HepG2 (cell line): ENCODE results near the gene CD68. TPM values are rescaled to one million over a fixed set of nuclear protein-coding genes. Genes with fewer than 3 reads are reported as not detected.
A peak's percentile ranks its signal among the peaks of the same experiment; 100 is the strongest.

Source experiments
- ARHGAP35 ChIP-seq: sonication (generic); formaldehyde crosslinking; IDR thresholded peaks from 2 replicates; pipeline ENCODE4 v1.9.0; 2022; ENCODE audit warnings: mild to moderate bottlenecking, inconsistent platforms, moderate library complexity, missing genetic modification reagents, borderline replicate concordance
- FIP1L1 ChIP-seq: fragments of 200-400 bp; formaldehyde crosslinking; IDR thresholded peaks from 2 replicates; pipeline ENCODE4 v1.6.1; 2018; ENCODE audit warnings: low read depth, mild to moderate bottlenecking, low read length, moderate library complexity, borderline replicate concordance; ENCODE audit not compliant: insufficient read depth
- KLF15 ChIP-seq: sonication (generic); formaldehyde crosslinking; IDR thresholded peaks from 2 replicates; pipeline ENCODE4 v1.8.1; 2023; ENCODE audit warnings: borderline replicate concordance, mild to moderate bottlenecking, inconsistent platforms, missing genetic modification reagents, mixed read lengths
- NKX3-1 ChIP-seq: sonication (generic); formaldehyde crosslinking; IDR thresholded peaks from 2 replicates; pipeline ENCODE4 v1.5.0; 2020; ENCODE audit warnings: missing genetic modification reagents
- RBAK ChIP-seq: sonication (generic); formaldehyde crosslinking; IDR thresholded peaks from 2 replicates; pipeline ENCODE4 v1.5.1; 2020; ENCODE audit warnings: mild to moderate bottlenecking, missing genetic modification reagents
- RFX1 ChIP-seq: fragments of 450-650 bp; IDR thresholded peaks from 2 replicates; pipeline ENCODE4 v1.6.1; 2017
- ZNF263 ChIP-seq: sonication (generic); formaldehyde crosslinking; IDR thresholded peaks from 2 replicates; pipeline ENCODE4 v1.4.0; 2020; ENCODE audit warnings: missing genetic modification reagents
- ZNF383 ChIP-seq: sonication (generic); formaldehyde crosslinking; IDR thresholded peaks from 2 replicates; pipeline ENCODE4 v1.4.0; 2020; ENCODE audit warnings: missing genetic modification reagents, mild to moderate bottlenecking, borderline replicate concordance
- ZNF567 ChIP-seq: sonication (generic); formaldehyde crosslinking; IDR thresholded peaks from 2 replicates; pipeline ENCODE4 v1.8.1; 2023; ENCODE audit warnings: mild to moderate bottlenecking, missing genetic modification reagents, borderline replicate concordance
- ZNF790 ChIP-seq: sonication (generic); formaldehyde crosslinking; IDR thresholded peaks from 2 replicates; pipeline ENCODE4 v1.8.0; 2022; ENCODE audit warnings: missing genetic modification reagents, mild to moderate bottlenecking, borderline replicate concordance
- polyA plus RNA-seq, 8 experiments: library from polyadenylated mRNA; depleted of rRNA in 3 of 8; stranded (reverse) in 7 of 8; unstranded in 1 of 8; fragments of >200 nt; fragmentation: Illumina TruSeq in 4 of 8; extraction: Trizol in 4 of 8; gene quantifications; 2 replicates each; pipeline versions ENCODE4 v1.2.1 to v1.2.3, GENCODE V29; 2011 to 2016; ENCODE audit warnings: low read depth in 4 of 8, missing spikeins in 1 of 8, mixed read lengths in 1 of 8; ENCODE audit not compliant: insufficient read depth in 1 of 8
- total RNA-seq, 5 experiments: library from RNA; depleted of rRNA; stranded (reverse); fragments of >200 nt; fragmentation: Illumina TruSeq; extraction: Trizol; gene quantifications; 2 replicates each; pipeline ENCODE4 v1.2.3, GENCODE V29; 2016; ENCODE audit warnings: low read depth in 1 of 5
- TF ChIP-seq, protein P1 (sequence below): sonication (generic); formaldehyde crosslinking; IDR thresholded peaks from 2 replicates; pipeline ENCODE4 v1.4.0; 2020; ENCODE audit warnings: missing genetic modification reagents, borderline replicate concordance
- TF ChIP-seq, protein P2 (sequence below): sonication (generic); formaldehyde crosslinking; IDR thresholded peaks from 2 replicates; pipeline ENCODE4 v1.5.1; 2020; ENCODE audit warnings: mild to moderate bottlenecking, moderate library complexity, missing genetic modification reagents
- TF ChIP-seq, protein P3 (sequence below), 2 experiments: sonication (generic) in 1 of 2; formaldehyde crosslinking in 1 of 2; IDR thresholded peaks; 2 replicates each; pipeline versions ENCODE4 v1.4.0 to v1.6.1; 2016 to 2020; ENCODE audit warnings: borderline replicate concordance in 1 of 2, low read depth in 1 of 2, mild to moderate bottlenecking in 1 of 2, missing genetic modification reagents in 1 of 2

The CD68 gene
- total and polyA plus RNA-seq, 2 of the 13 experiments (the other 11 are each of a cell fraction or from before 2014, with no cell fraction given) = 10.3 to 104 TPM

DNA sequence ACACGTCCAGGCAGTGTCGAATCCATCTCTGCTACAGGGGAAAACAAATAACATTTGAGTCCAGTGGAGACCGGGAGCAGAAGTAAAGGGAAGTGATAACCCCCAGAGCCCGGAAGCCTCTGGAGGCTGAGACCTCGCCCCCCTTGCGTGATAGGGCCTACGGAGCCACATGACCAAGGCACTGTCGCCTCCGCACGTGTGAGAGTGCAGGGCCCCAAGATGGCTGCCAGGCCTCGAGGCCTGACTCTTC is 7.2 kb upstream of the CD68 start (continued):
- TF ChIP-seq, protein P1, sequence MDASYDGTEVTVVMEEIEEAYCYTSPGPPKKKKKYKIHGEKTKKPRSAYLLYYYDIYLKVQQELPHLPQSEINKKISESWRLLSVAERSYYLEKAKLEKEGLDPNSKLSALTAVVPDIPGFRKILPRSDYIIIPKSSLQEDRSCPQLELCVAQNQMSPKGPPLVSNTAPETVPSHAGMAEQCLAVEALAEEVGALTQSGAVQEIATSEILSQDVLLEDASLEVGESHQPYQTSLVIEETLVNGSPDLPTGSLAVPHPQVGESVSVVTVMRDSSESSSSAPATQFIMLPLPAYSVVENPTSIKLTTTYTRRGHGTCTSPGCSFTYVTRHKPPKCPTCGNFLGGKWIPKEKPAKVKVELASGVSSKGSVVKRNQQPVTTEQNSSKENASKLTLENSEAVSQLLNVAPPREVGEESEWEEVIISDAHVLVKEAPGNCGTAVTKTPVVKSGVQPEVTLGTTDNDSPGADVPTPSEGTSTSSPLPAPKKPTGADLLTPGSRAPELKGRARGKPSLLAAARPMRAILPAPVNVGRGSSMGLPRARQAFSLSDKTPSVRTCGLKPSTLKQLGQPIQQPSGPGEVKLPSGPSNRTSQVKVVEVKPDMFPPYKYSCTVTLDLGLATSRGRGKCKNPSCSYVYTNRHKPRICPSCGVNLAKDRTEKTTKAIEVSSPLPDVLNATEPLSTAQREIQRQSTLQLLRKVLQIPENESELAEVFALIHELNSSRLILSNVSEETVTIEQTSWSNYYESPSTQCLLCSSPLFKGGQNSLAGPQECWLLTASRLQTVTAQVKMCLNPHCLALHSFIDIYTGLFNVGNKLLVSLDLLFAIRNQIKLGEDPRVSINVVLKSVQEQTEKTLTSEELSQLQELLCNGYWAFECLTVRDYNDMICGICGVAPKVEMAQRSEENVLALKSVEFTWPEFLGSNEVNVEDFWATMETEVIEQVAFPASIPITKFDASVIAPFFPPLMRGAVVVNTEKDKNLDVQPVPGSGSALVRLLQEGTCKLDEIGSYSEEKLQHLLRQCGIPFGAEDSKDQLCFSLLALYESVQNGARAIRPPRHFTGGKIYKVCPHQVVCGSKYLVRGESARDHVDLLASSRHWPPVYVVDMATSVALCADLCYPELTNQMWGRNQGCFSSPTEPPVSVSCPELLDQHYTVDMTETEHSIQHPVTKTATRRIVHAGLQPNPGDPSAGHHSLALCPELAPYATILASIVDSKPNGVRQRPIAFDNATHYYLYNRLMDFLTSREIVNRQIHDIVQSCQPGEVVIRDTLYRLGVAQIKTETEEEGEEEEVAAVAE (CRISPR knock-in tag) = no peak
- TF ChIP-seq, protein P2, sequence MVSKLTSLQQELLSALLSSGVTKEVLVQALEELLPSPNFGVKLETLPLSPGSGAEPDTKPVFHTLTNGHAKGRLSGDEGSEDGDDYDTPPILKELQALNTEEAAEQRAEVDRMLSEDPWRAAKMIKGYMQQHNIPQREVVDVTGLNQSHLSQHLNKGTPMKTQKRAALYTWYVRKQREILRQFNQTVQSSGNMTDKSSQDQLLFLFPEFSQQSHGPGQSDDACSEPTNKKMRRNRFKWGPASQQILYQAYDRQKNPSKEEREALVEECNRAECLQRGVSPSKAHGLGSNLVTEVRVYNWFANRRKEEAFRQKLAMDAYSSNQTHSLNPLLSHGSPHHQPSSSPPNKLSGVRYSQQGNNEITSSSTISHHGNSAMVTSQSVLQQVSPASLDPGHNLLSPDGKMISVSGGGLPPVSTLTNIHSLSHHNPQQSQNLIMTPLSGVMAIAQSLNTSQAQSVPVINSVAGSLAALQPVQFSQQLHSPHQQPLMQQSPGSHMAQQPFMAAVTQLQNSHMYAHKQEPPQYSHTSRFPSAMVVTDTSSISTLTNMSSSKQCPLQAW (CRISPR knock-in tag) = no peak
- TF ChIP-seq ZNF567 (CRISPR knock-in tag) (no peak), ZNF790 (CRISPR knock-in tag) (no peak), ARHGAP35 (CRISPR knock-in tag) (no peak), ZNF263 (CRISPR knock-in tag) (0 out of 2 replicates have a peak, but pooled peaks have one; percentile 54), ZNF383 (no peak), KLF15 (CRISPR knock-in tag) (no peak; the same call in 1 of the 2 replicates), RBAK (CRISPR knock-in tag) (no peak), FIP1L1 (no peak), RFX1 (no peak), NKX3-1 (CRISPR knock-in tag) (peak; percentile 81; the same call in 1 of the 2 replicates)
- TF ChIP-seq, protein P3, sequence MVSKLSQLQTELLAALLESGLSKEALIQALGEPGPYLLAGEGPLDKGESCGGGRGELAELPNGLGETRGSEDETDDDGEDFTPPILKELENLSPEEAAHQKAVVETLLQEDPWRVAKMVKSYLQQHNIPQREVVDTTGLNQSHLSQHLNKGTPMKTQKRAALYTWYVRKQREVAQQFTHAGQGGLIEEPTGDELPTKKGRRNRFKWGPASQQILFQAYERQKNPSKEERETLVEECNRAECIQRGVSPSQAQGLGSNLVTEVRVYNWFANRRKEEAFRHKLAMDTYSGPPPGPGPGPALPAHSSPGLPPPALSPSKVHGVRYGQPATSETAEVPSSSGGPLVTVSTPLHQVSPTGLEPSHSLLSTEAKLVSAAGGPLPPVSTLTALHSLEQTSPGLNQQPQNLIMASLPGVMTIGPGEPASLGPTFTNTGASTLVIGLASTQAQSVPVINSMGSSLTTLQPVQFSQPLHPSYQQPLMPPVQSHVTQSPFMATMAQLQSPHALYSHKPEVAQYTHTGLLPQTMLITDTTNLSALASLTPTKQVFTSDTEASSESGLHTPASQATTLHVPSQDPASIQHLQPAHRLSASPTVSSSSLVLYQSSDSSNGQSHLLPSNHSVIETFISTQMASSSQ (IDR thresholded peaks at IDR 0.05; ENCODE audit: low read depth) = no peak
- TF ChIP-seq, protein P3 (CRISPR knock-in tag; IDR thresholded peaks at IDR 0.05; ENCODE audit: borderline replicate concordance) = no peak; the same call in 1 of the 2 replicates
